OCI-LY7 (cell line): Measurements from ENCODE around the gene APLP1.

Experiments
- EZH2phosphoT487 ChIP-seq: fragments of 200-600 bp; sonication (generic); IDR thresholded peaks from 2 replicates; pipeline ENCODE4 v1.6.1; 2018; ENCODE audit warnings: low read depth, borderline replicate concordance, mild to moderate bottlenecking, mixed run types, antibody characterized with exemption, low read length, moderate library complexity, mixed read lengths
- TF ChIP-seq, protein P1 (sequence below): fragments of 200-600 bp; sonication (generic); conservative IDR thresholded peaks from 2 replicates; pipeline ENCODE4 v1.5.1; 2014; ENCODE audit warnings: mild to moderate bottlenecking, antibody characterized with exemption, low read length, moderate library complexity, mixed read lengths

DNA sequence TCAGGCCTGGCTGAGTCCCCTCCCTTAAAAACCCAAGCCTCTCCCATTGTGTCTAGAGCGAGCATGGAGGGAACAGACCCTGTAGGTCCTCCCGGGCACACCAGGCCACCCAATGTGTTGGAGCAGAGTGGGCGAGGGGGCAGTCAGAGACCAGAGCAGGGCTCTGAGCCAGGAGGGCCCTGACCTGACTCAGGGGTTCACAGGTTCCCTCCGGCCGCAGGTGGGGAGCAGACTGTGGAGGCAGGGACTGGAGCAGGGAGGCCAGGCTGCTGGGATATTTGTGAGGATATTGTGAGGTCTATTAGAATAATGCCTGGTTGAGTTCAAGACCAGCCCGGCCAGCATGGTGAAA, 41.3 kb downstream of the APLP1 start:
- TF ChIP-seq, protein P1, sequence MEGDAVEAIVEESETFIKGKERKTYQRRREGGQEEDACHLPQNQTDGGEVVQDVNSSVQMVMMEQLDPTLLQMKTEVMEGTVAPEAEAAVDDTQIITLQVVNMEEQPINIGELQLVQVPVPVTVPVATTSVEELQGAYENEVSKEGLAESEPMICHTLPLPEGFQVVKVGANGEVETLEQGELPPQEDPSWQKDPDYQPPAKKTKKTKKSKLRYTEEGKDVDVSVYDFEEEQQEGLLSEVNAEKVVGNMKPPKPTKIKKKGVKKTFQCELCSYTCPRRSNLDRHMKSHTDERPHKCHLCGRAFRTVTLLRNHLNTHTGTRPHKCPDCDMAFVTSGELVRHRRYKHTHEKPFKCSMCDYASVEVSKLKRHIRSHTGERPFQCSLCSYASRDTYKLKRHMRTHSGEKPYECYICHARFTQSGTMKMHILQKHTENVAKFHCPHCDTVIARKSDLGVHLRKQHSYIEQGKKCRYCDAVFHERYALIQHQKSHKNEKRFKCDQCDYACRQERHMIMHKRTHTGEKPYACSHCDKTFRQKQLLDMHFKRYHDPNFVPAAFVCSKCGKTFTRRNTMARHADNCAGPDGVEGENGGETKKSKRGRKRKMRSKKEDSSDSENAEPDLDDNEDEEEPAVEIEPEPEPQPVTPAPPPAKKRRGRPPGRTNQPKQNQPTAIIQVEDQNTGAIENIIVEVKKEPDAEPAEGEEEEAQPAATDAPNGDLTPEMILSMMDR: no peak
- no peak for TF ChIP-seq EZH2phosphoT487
